Coronary artery (tissue), 2 donors: ENCODE results near the gene GLS.
"Not testable (repeated sequence)": the region's sequence is repeated elsewhere in the genome, so short reads cannot be mapped to it uniquely, and the experiment has no call there.

ENCODE experiments used
- DNase-seq: peaks from one replicate; pipeline ENCODE4 v3.0.0-alpha.2; 2017; ENCODE audit warnings: low spot score
- H3K27ac ChIP-seq, 2 donors: fragments of 200-600 bp; sonication (generic); one replicate each; pipeline ENCODE4 v1.5.1; 2016 to 2019
- H3K4me3 ChIP-seq: fragments of 200-600 bp; sonication (generic); 2 replicates; pipeline ENCODE4 v1.5.1; 2016; ENCODE audit warnings: mild to moderate bottlenecking, moderate library complexity
- CTCF ChIP-seq: fragments of 200-600 bp; sonication (generic); IDR thresholded peaks from one replicate; pipeline ENCODE4 v1.5.1; 2019; ENCODE audit warnings: antibody characterized with exemption

The GLS gene

GRCh38 chr2:190990132-190990531 is 109.5 kb downstream of the GLS start:
- no peak for TF ChIP-seq CTCF
- H3K27ac ChIP-seq: no peak overlapping the region
- no peak overlapping the region for H3K4me3 ChIP-seq
- no peak for DNase-seq

GRCh38 chr2:190993292-190993643 is 112.6 kb downstream of the GLS start:
- no peak overlapping the region for H3K27ac ChIP-seq
- no peak overlapping the region for H3K4me3 ChIP-seq
- no peak for TF ChIP-seq CTCF
- no peak for DNase-seq

GRCh38 chr2:190994148-190994547 is 113.5 kb downstream of the GLS start:
- H3K4me3 ChIP-seq: no peak overlapping the region
- TF ChIP-seq CTCF: no peak
- DNase-seq: no peak
- no peak overlapping the region for H3K27ac ChIP-seq

GRCh38 chr2:190995315-190995714 is 114.7 kb downstream of the GLS start:
- not testable (repeated sequence) for H3K4me3 ChIP-seq, DNase-seq, H3K27ac ChIP-seq

- Histone ChIP-seq H3K4me3 (no peak overlapping the region), H3K27ac (no peak overlapping the region)
- TF ChIP-seq CTCF: peak; percentile 34
- DNase-seq: no peak
Observed at GRCh38 chr2:190996338-190996946, 115.8 kb downstream of the GLS start.

GRCh38 chr2:190996947-190997346 is 116.3 kb downstream of the GLS start:
- no peak for TF ChIP-seq CTCF
- Histone ChIP-seq H3K4me3 (no peak overlapping the region), H3K27ac (no peak overlapping the region)
- no peak for DNase-seq

- no peak overlapping the region for H3K4me3 ChIP-seq
- H3K27ac ChIP-seq: no peak overlapping the region
- TF ChIP-seq CTCF: no peak
- no peak for DNase-seq
Observed at GRCh38 chr2:190997526-190998113, 117.0 kb downstream of the GLS start.
